Naive thymus-derived CD4-positive, alpha-beta T cell (primary cell): ENCODE measurements around the gene SYNPR. TPM values are rescaled to one million over a fixed set of nuclear protein-coding genes. Genes with fewer than 3 reads are reported as not detected.

ENCODE experiments used
- ATAC-seq: fragments of 150-1000 bp; cut with Tn5 transposase; 2 replicates; pipeline ENCODE4 v1.10.0; 2021; ENCODE audit warnings: mild to moderate bottlenecking, moderate library complexity
- CTCF ChIA-PET: fragments of 350-600 bp; sonication (Branson Sonifier 250); formaldehyde crosslinking; loops from one replicate; lab custom pipeline; 2021; ENCODE audit warnings: antibody characterized with exemption; lab: Charles Lee
- POLR2A ChIA-PET: fragments of 350-600 bp; sonication (Branson Sonifier 250); formaldehyde crosslinking; loops from one replicate; lab custom pipeline; 2021; ENCODE audit warnings: antibody characterized with exemption, inconsistent platforms; lab: Charles Lee
- DNase-seq, 9 donors: peaks; one replicate each; pipeline versions ENCODE4 v3.0.0 to v3.0.0-alpha.2; 2020 to 2022; ENCODE audit warnings: mixed read lengths in 1 of 9
- H3K27ac ChIP-seq: one replicate; pipeline ENCODE4 v1.7.0; 2013; ENCODE audit warnings: mild to moderate bottlenecking, low read depth, low read length, moderate library complexity
- H3K27me3 ChIP-seq, 2 donors: one replicate each; pipeline ENCODE4 v1.7.0; 2013; ENCODE audit warnings: low read length in 2 of 2, mild to moderate bottlenecking in 2 of 2, moderate library complexity in 2 of 2; ENCODE audit not compliant: control insufficient read depth in 2 of 2, insufficient read depth in 2 of 2
- H3K36me3 ChIP-seq, 3 experiments: 1 replicate in 2 of 3; 2 replicates in 1 of 3; pipeline ENCODE4 v1.7.0; 2013; ENCODE audit warnings: low read length in 3 of 3, mild to moderate bottlenecking in 3 of 3, moderate library complexity in 1 of 3; ENCODE audit not compliant: insufficient read depth in 3 of 3, control insufficient read depth in 2 of 3
- H3K4me1 ChIP-seq, 2 donors: one replicate each; pipeline ENCODE4 v1.7.0; 2013; ENCODE audit warnings: low read length in 2 of 2, mild to moderate bottlenecking in 2 of 2, moderate library complexity in 1 of 2; ENCODE audit not compliant: control insufficient read depth in 2 of 2, insufficient read depth in 2 of 2
- H3K4me3 ChIP-seq: 2 replicates; pipeline ENCODE4 v1.7.0; 2013; ENCODE audit warnings: mild to moderate bottlenecking, low read length
- H3K9me3 ChIP-seq, 3 experiments: 1 replicate in 2 of 3; 2 replicates in 1 of 3; pipeline ENCODE4 v1.7.0; 2013; ENCODE audit warnings: low read length in 3 of 3; ENCODE audit not compliant: control insufficient read depth in 2 of 3
- H3K27ac Mint-ChIP-seq, 9 donors: one replicate each; pipeline ENCODE4 v1.8.0; 2020 to 2022; ENCODE audit warnings: mixed read lengths in 9 of 9, mild to moderate bottlenecking in 8 of 9, moderate library complexity in 5 of 9, inconsistent platforms in 2 of 9
- H3K27me3 Mint-ChIP-seq, 5 donors: one replicate each; pipeline ENCODE4 v1.8.0; 2021 to 2022; ENCODE audit warnings: mixed read lengths in 5 of 5, mild to moderate bottlenecking in 1 of 5
- H3K36me3 Mint-ChIP-seq, 5 donors: one replicate each; pipeline ENCODE4 v1.8.0; 2020 to 2022; ENCODE audit warnings: mixed read lengths in 5 of 5, mild to moderate bottlenecking in 3 of 5, inconsistent platforms in 1 of 5
- H3K4me1 Mint-ChIP-seq, 7 donors: one replicate each; pipeline ENCODE4 v1.8.0; 2020 to 2022; ENCODE audit warnings: mixed read lengths in 7 of 7, mild to moderate bottlenecking in 3 of 7, inconsistent platforms in 1 of 7
- H3K4me3 Mint-ChIP-seq, 10 donors: one replicate each; pipeline ENCODE4 v1.8.0; 2020 to 2022; ENCODE audit warnings: mild to moderate bottlenecking in 10 of 10, mixed read lengths in 10 of 10, moderate library complexity in 6 of 10, inconsistent platforms in 2 of 10
- H3K9me3 Mint-ChIP-seq, 11 donors: one replicate each; pipeline ENCODE4 v1.8.0; 2020 to 2022; ENCODE audit warnings: mixed read lengths in 11 of 11, mild to moderate bottlenecking in 4 of 11, inconsistent platforms in 1 of 11, moderate library complexity in 1 of 11
- intact Hi-C, 2 donors: fragments of 100-400 bp; cut with micrococcal nuclease; formaldehyde crosslinking; loops; one replicate each; pipeline ENCODE4 v1.15.1; 2023
- polyA plus RNA-seq, 2 donors: library from polyadenylated mRNA; unstranded; fragments of 300-500 nt; fragmentation: Illumina TruSeq; gene quantifications; one replicate each; pipeline ENCODE4 v1.2.3, GENCODE V29; 2021
- total RNA-seq, 6 experiments: library from RNA in 5 of 6; stranded (reverse) in 5 of 6; gene quantifications; 1 replicate in 5 of 6; 2 replicates in 1 of 6; pipeline ENCODE4 v1.2.3 and lab custom pipeline; 2021 to 2026

Gene SYNPR
- total and polyA plus RNA-seq, 7 experiments from 2014 or later, result not detected

GRCh38 chr3:63349583-63350573 is 71.8 kb downstream of the SYNPR start:
- Mint-ChIP-seq H3K4me3 (no peak overlapping the region), H3K4me1 (peaks cover 0 to 2% (median 0%) of the 10 kb centered on the region in 7 donors), H3K9me3 (peaks cover 0 to 2% (median 0%) of the 10 kb centered on the region in 11 donors), H3K36me3 (no peaks in the 10 kb centered on the region), H3K27ac (no peak overlapping the region), H3K27me3 (peaks cover 12 to 44% (median 29%) of the 10 kb centered on the region in 5 donors)
- H3K27me3 ChIP-seq, result no peaks in the 10 kb centered on the region
- peak in 2 of 9 donors; percentile 5 to 13 for DNase-seq
- intact Hi-C loops, result no loop called here
- H3K4me1 ChIP-seq, result no peaks in the 10 kb centered on the region
- ChIA-PET POLR2A (no interaction called here), CTCF (interaction anchor here (0.7 to 2.0 kb wide), 3 partner anchors 14 to 483 kb away, joined by 3 to 6 read pairs (median 4); no protein-coding TSS in a partner anchor)
- H3K27ac ChIP-seq, result no peak overlapping the region
- ATAC-seq, result peak; percentile 65
- H3K9me3 ChIP-seq, result no peaks in the 10 kb centered on the region
- H3K36me3 ChIP-seq, result no peaks in the 10 kb centered on the region
- H3K4me3 ChIP-seq, result no peak overlapping the region

GRCh38 chr3:63351159-63352007 is 73.3 kb downstream of the SYNPR start:
- H3K4me3 Mint-ChIP-seq, result no peak overlapping the region
- intact Hi-C loops, result loop anchor here in 1 of 2 donors (1.0 kb wide), 1 partner anchor 467 kb away; no protein-coding TSS in a partner anchor
- peaks cover 0 to 2% (median 0%) of the 10 kb centered on the region in 7 donors for H3K4me1 Mint-ChIP-seq
- Histone ChIP-seq H3K27me3 (no peaks in the 10 kb centered on the region), H3K9me3 (no peaks in the 10 kb centered on the region), H3K4me3 (no peak overlapping the region), H3K36me3 (no peaks in the 10 kb centered on the region), H3K4me1 (no peaks in the 10 kb centered on the region), H3K27ac (no peak overlapping the region)
- ChIA-PET POLR2A (no interaction called here), CTCF (interaction anchor here (2.0 kb wide), 1 partner anchor 14 kb away, joined by 6 read pairs; no protein-coding TSS in a partner anchor)
- peaks cover 0 to 2% (median 0%) of the 10 kb centered on the region in 11 donors for H3K9me3 Mint-ChIP-seq
- no peak overlapping the region for H3K27ac Mint-ChIP-seq
- peak in 2 of 9 donors; percentile 2 to 8 for DNase-seq
- no peaks in the 10 kb centered on the region for H3K36me3 Mint-ChIP-seq
- ATAC-seq, result peak; percentile 63
- H3K27me3 Mint-ChIP-seq, result peaks cover 12 to 47% (median 40%) of the 10 kb centered on the region in 5 donors

- H3K4me3 Mint-ChIP-seq, result no peak overlapping the region
- no peak overlapping the region for H3K27ac Mint-ChIP-seq
- ChIA-PET POLR2A (no interaction called here), CTCF (no interaction called here)
- H3K4me1 Mint-ChIP-seq, result peaks cover 0 to 2% (median 0%) of the 10 kb centered on the region in 7 donors
- peaks cover 12 to 47% (median 40%) of the 10 kb centered on the region in 5 donors for H3K27me3 Mint-ChIP-seq
- Histone ChIP-seq H3K4me3 (no peak overlapping the region), H3K27ac (no peak overlapping the region), H3K4me1 (no peaks in the 10 kb centered on the region), H3K27me3 (no peaks in the 10 kb centered on the region), H3K36me3 (no peaks in the 10 kb centered on the region), H3K9me3 (no peaks in the 10 kb centered on the region)
- peaks cover 0 to 2% (median 0%) of the 10 kb centered on the region in 11 donors for H3K9me3 Mint-ChIP-seq
- intact Hi-C loops, result no loop called here
- H3K36me3 Mint-ChIP-seq, result no peaks in the 10 kb centered on the region
- DNase-seq (no peak), ATAC-seq (no peak)
Measured at GRCh38 chr3:63352008-63352279, 73.8 kb downstream of the SYNPR start.

- ATAC-seq (no peak), DNase-seq (no peak)
- POLR2A ChIA-PET, result no interaction called here
- H3K36me3 ChIP-seq, result no peaks in the 10 kb centered on the region
- no peak overlapping the region for H3K27ac ChIP-seq
- H3K9me3 Mint-ChIP-seq, result peaks cover 0 to 3% (median 0%) of the 10 kb centered on the region in 11 donors
- no peak overlapping the region for H3K4me3 Mint-ChIP-seq
- no peaks in the 10 kb centered on the region for H3K4me1 ChIP-seq
- intact Hi-C loops, result no loop called here
- peaks cover 0 to 3% of the 10 kb centered on the region in 2 donors for H3K27me3 ChIP-seq
- no peak overlapping the region for H3K4me3 ChIP-seq
- H3K9me3 ChIP-seq, result no peaks in the 10 kb centered on the region
- CTCF ChIA-PET, result no interaction called here
- H3K4me1 Mint-ChIP-seq, result peaks cover 0 to 2% (median 0%) of the 10 kb centered on the region in 7 donors
- H3K36me3 Mint-ChIP-seq, result peaks cover 0 to 3% (median 0%) of the 10 kb centered on the region in 5 donors
- H3K27me3 Mint-ChIP-seq, result peaks cover 8 to 41% (median 38%) of the 10 kb centered on the region in 5 donors
- no peak overlapping the region for H3K27ac Mint-ChIP-seq
Measured at GRCh38 chr3:63353383-63353782, 75.3 kb downstream of the SYNPR start.

GRCh38 chr3:63354160-63354559 is 76.1 kb downstream of the SYNPR start:
- H3K27ac Mint-ChIP-seq, result no peak overlapping the region
- H3K4me3 Mint-ChIP-seq, result no peak overlapping the region
- no peak overlapping the region for H3K27ac ChIP-seq
- peaks cover 4 to 38% (median 32%) of the 10 kb centered on the region in 5 donors for H3K27me3 Mint-ChIP-seq
- H3K9me3 ChIP-seq, result no peaks in the 10 kb centered on the region
- H3K36me3 ChIP-seq, result no peaks in the 10 kb centered on the region
- DNase-seq, result no peak
- intact Hi-C loops, result no loop called here
- peaks cover 0 to 2% (median 0%) of the 10 kb centered on the region in 7 donors for H3K4me1 Mint-ChIP-seq
- H3K4me1 ChIP-seq, result no peaks in the 10 kb centered on the region
- ChIA-PET CTCF (no interaction called here), POLR2A (no interaction called here)
- H3K27me3 ChIP-seq, result peaks cover 0 to 3% of the 10 kb centered on the region in 2 donors
- no peak for ATAC-seq
- peaks cover 0 to 3% (median 0%) of the 10 kb centered on the region in 11 donors for H3K9me3 Mint-ChIP-seq
- H3K36me3 Mint-ChIP-seq, result peaks cover 0 to 3% (median 0%) of the 10 kb centered on the region in 5 donors
- no peak overlapping the region for H3K4me3 ChIP-seq

- Mint-ChIP-seq H3K27ac (no peak overlapping the region), H3K4me3 (no peak overlapping the region), H3K27me3 (peaks cover 4 to 31% (median 18%) of the 10 kb centered on the region in 5 donors), H3K36me3 (peaks cover 0 to 3% (median 0%) of the 10 kb centered on the region in 5 donors), H3K9me3 (peaks cover 0 to 6% (median 0%) of the 10 kb centered on the region in 11 donors), H3K4me1 (peaks cover 0 to 1% (median 0%) of the 10 kb centered on the region in 7 donors)
- Histone ChIP-seq H3K36me3 (no peaks in the 10 kb centered on the region), H3K4me1 (no peaks in the 10 kb centered on the region), H3K27me3 (peaks cover 0 to 3% of the 10 kb centered on the region in 2 donors), H3K9me3 (no peaks in the 10 kb centered on the region), H3K27ac (no peak overlapping the region), H3K4me3 (no peak overlapping the region)
- no peak for DNase-seq
- CTCF ChIA-PET, result no interaction called here
- POLR2A ChIA-PET, result no interaction called here
- no peak for ATAC-seq
- intact Hi-C loops, result no loop called here
Measured at GRCh38 chr3:63355809-63356208, 77.7 kb downstream of the SYNPR start.
